Measurements from ENCODE around the gene GPD1.
"Not testable (repeated sequence)": the region's sequence is repeated elsewhere in the genome, so short reads cannot be mapped to it uniquely, and the experiment has no call there.

GPD1 gene

GRCh38 chr12:50073712-50074111 is 30.1 kb upstream of the GPD1 start:
- no peak for DNase-seq (ENCODE audit: low read depth, low spot score)

DNA sequence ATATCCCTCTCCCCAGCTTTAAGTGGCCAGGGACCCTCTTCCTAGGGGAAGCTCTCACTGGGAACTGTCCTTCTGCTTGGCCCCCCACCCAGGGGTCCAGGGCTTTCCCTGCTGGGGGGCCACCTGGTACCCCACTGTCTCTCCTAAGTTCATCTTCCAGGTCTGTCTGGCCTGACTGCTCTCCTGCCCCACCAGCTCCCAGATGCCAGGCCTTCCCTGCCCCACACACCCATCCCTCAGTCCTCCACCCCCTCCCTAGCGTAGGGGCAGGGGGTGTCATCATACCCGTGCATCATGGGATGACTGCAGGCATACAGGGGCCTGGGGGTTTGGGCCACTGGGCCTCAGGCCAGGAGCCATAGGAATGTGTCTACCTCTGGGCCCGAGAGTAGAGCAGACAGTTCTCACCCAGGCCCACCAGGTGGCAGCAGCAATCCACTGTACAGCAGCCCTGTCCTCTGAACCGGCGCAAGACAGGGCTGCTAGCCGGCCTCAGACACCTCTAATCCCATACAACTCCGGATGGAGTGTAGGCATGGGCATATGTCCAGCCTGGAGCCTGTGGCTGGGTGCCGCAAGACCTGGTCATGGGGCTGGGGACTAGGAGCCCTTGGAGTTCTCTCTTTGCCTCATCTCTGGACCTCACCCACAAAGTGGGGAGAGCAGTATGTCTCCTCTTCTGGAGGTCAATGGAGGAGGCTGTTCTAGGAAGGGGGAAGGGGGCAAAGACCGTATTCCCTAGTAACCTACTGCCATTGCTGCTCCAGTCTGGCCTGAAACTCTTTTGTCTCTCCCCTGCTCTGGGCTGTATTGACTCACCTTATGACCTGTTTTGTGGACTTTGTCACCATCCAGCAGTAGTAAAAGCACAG is 28.6 kb upstream of the GPD1 start:
- DNase-seq (ENCODE audit: low read depth, low spot score): no peak

GRCh38 chr12:50075808-50076170 is 28.0 kb upstream of the GPD1 start:
- no peak for DNase-seq (ENCODE audit: low read depth, low spot score)

GRCh38 chr12:50077099-50077498 is 26.7 kb upstream of the GPD1 start:
- no peak for DNase-seq (ENCODE audit: low read depth, low spot score)

DNA sequence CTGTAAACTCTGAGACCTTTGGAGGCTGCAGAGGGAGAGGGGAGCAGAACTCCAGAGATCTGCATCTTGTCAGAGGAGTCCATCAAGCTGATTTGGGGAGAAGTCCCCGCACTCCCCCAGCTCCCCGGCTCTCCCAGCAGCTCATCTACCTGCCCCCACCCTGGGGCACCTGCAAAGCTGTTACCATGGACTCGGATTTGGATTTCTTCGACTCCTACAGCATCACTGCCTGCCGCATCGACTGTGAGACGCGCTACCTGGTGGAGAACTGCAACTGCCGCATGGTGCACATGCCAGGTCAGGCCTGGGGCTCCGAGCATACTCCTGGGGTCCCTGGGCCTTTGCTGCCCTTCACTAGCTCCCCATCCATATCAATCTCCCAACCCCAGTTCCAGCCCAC is 25.5 kb upstream of the GPD1 start:
- no peak for DNase-seq (ENCODE audit: low read depth, low spot score)

DNA sequence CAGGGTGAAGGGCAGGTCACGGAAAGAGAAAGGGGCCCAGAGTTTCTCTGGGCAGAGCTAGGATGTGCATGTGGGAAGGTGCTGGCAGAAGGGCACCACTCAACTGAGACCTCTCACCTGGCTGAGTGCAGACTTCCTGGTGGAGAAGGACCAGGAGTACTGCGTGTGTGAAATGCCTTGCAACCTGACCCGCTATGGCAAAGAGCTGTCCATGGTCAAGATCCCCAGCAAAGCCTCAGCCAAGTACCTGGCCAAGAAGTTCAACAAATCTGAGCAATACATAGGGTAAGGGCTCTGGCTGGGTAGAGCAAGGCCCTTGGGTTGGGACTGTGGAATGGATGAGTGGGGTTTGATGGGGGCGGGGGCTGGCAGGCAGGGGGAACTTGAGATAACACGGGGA is 24.0 kb upstream of the GPD1 start:
- DNase-seq (ENCODE audit: low read depth, low spot score): no peak

- no peak for DNase-seq (ENCODE audit: low read depth, low spot score)
Observed at GRCh38 chr12:50081096-50081808, 22.6 kb upstream of the GPD1 start.

GRCh38 chr12:50082644-50083043 is 21.2 kb upstream of the GPD1 start:
- no peak for DNase-seq (ENCODE audit: low read depth, low spot score)

DNA sequence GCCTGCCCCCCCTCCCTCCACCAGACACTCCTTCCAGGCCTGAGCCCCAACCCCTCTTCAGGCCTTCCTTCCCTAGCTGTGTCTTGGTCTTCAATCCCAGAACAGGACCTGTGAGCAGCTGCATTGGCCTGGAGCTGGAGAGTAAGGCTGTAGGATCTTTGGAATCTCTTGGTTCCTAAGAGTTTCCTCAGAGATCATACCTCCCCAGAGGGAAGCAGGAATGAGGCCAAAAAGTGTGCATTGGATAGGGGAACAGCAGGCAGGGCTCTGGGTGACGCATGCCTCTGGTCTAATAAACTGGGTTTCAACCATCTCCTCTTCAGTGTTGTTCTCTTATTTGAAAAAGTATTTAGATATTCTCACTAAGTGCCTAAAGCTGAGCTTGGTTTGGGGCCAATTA is 20.5 kb upstream of the GPD1 start:
- no peak for DNase-seq (ENCODE audit: low read depth, low spot score)

GRCh38 chr12:50084409-50084774 is 19.4 kb upstream of the GPD1 start:
- DNase-seq (ENCODE audit: low read depth, low spot score): not testable (repeated sequence)

DNA sequence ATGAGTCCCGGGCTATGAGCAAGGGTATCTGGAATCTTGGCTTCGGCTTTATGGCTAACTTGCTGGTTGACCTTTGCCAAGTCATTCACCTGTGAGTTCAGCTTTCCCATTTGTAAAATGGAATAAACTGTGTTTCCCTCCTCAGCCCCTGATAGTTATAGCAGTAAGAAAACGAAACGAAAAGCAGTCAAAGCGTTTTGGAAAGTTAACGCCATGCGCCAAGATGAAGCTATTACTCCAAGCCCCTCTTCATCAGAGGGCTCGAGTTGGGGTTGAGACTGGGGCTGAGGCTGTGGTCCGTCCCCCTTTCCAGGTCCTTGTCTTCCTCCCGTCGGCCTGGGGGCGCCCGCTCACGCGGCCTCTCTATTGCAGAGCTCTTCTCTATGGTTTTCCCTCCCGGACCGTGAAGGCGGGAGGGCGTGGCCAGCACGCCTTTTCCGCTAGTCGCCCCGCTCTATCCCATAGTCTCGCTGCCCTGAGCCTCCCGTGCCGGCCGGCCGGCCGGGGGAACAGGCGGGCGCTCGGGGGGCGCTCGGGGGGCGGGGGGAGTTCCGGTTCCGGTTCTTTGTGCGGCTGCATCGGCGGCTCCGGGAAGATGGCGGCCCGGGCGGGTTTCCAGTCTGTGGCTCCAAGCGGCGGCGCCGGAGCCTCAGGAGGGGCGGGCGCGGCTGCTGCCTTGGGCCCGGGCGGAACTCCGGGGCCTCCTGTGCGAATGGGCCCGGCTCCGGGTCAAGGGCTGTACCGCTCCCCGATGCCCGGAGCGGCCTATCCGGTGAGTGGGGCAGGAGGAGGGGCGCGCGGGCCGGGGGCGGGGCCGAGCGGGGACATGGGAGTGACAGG is 18.8 kb upstream of the GPD1 start, which contains the start of gene SMARCD1:
SMARCD1 (plus strand) TSS at position 568 of the 840 bp plus-strand sequence; CDS start at position 596, 28 bp downstream.
- DNase-seq (ENCODE audit: low read depth, low spot score): peak; percentile 78

DNA sequence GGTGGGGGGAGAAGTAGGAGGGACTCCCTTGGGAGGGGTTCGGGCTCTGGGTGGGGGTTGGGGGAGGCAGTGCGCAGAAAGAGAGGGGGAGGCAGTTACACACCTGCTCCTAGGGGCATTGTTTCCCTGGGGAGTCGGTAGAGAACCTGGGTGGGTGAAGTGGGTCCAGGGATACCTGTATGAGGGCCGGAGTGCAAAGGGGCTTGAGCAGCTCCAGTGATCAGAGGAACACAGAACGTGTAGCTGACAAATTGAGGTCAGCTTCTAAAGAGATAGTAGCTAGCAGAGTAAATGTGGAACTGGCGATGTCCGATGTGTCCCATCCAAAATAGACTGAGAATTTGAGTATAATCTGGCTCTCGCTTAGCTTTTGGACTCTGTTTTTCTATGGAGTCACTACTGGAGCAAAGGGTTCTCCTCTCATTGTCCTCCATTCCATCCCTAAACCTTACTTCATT is 18.2 kb upstream of the GPD1 start:
- DNase-seq (ENCODE audit: low read depth, low spot score): no peak

GRCh38 chr12:50086148-50086547 is 17.7 kb upstream of the GPD1 start:
- no peak for DNase-seq (ENCODE audit: low read depth, low spot score)

GRCh38 chr12:50087151-50087550 is 16.7 kb upstream of the GPD1 start:
- DNase-seq (ENCODE audit: low read depth, low spot score): no peak

DNA sequence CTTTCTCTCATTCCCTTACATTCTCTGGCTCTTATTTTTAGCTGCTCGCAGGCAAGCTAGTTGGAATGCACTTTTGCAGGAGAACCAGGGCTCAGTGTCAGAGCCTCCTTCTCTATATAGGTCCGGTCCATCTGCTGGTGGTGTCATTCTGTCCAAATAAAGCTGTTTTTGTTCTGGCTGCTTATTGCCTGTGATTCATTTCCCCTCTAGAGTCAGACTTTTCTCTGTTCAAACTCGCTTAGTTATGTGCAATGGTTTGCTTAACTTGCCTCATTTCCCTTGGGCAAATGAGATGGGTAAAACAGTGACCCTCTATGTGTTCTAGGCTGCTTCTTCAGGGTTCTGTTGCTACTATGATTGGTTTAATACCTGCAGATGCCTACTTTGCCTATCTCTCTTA is 15.8 kb upstream of the GPD1 start:
- DNase-seq (ENCODE audit: low read depth, low spot score): no peak

- no peak for DNase-seq (ENCODE audit: low read depth, low spot score)
Observed at GRCh38 chr12:50088577-50089335, 15.1 kb upstream of the GPD1 start.

- DNase-seq (ENCODE audit: low read depth, low spot score): no peak
Observed at GRCh38 chr12:50089730-50090129, 14.1 kb upstream of the GPD1 start.

- DNase-seq (ENCODE audit: low read depth, low spot score): no peak
Observed at GRCh38 chr12:50090391-50090790, 13.4 kb upstream of the GPD1 start.

DNA sequence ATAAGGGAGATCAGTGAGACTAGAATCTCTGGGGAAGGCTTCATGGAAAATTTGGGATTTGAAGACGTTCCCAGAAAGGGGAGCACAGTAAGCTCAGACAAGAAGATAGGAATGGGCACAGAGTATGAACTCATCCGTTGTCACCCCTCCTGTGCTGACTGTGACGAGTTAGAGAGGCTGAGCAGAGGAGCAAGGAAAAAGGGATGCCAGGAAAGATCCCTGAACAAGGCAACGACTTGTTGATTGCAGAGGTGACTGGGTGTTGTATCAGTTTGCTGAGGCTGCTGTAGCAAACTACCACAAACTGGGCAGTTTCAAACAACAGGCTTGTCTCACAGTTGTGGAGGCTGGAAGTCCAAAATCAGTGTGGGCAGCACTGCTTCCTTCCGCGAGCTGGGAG is 5.9 kb upstream of the GPD1 start:
- no peak for DNase-seq (ENCODE audit: low read depth, low spot score)

- DNase-seq (ENCODE audit: low read depth, low spot score): no peak
Observed at GRCh38 chr12:50099302-50100008, 4.4 kb upstream of the GPD1 start.

- DNase-seq (ENCODE audit: low read depth, low spot score): no peak
Observed at GRCh38 chr12:50100561-50100960, 3.2 kb upstream of the GPD1 start.

Data from brain pericyte (primary cell).